SK-N-MC (cell line): ENCODE results near the gene CLCN7.

Source experiments
- DNase-seq: peaks from one replicate; pipeline ENCODE4 v3.0.0-alpha.2; 2011; ENCODE audit warnings: low read depth, low spot score
- H3K27ac ChIP-seq: fragments of 200-600 bp; sonication (generic); 2 replicates; pipeline ENCODE4 v1.5.1; 2016; ENCODE audit warnings: mixed run types
- H3K36me3 ChIP-seq: fragments of 200-600 bp; sonication (generic); 2 replicates; pipeline ENCODE4 v1.6.1; 2017; ENCODE audit warnings: antibody characterized with exemption, low read length, mixed read lengths; ENCODE audit not compliant: insufficient read depth
- H3K4me3 ChIP-seq: fragments of 200-600 bp; sonication (generic); 2 replicates; pipeline ENCODE4 v1.5.1; 2016
- H3K9ac ChIP-seq: fragments of 200-600 bp; sonication (generic); 2 replicates; pipeline ENCODE4 v1.8.0; 2017; ENCODE audit warnings: mixed run types, mixed read lengths; ENCODE audit not compliant: insufficient read length
- H3K9me3 ChIP-seq: fragments of 200-600 bp; sonication (generic); 2 replicates; pipeline ENCODE4 v1.6.1; 2017; ENCODE audit warnings: low read depth, mild to moderate bottlenecking, antibody characterized with exemption, low read length, moderate library complexity, mixed read lengths
- EZH2 ChIP-seq: fragments of 200-600 bp; sonication (generic); IDR thresholded peaks from one replicate; pipeline ENCODE4 v1.6.1; 2017; ENCODE audit warnings: antibody characterized with exemption
- FOXP2 ChIP-seq: optimal IDR thresholded peaks from 2 replicates; pipeline ENCODE3; 2011; ENCODE audit warnings: mild to moderate bottlenecking, moderate library complexity; ENCODE audit not compliant: insufficient read depth; ENCODE audit errors: extremely low read length, control extremely low read depth
- POLR2AphosphoS5 ChIP-seq: IDR thresholded peaks from 2 replicates; pipeline ENCODE4 v1.6.1; 2012; ENCODE audit warnings: mild to moderate bottlenecking, low read depth, low read length, borderline replicate concordance

The CLCN7 gene

DNA sequence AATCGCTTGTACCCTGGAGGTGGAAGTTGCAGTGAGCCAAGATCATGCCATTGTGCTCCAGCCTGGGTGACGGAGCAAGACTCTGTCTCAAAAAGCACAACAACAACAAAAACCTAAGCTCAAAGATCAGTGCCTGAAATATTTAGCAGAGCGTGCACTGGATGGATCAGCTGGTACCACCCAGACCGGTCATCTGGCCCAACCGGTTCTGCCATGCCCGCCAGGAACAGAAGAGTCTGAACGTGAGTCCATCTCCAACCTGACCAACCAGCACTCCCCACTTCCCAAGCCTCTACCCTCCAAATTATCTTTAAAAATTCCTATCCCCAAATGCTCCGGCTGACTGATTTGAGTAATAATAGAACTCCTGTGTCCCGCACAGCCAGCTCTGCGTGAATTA is 52.8 kb downstream of the CLCN7 start:
- no peak overlapping the region for H3K9ac ChIP-seq
- no peak for DNase-seq
- H3K4me3 ChIP-seq: no peak overlapping the region
- no peak for TF ChIP-seq FOXP2
- TF ChIP-seq POLR2AphosphoS5: no peak
- no peak for TF ChIP-seq EZH2
- H3K27ac ChIP-seq: no peak overlapping the region
- no peaks in the 10 kb centered on the region for H3K9me3 ChIP-seq
- no peaks in the 10 kb centered on the region for H3K36me3 ChIP-seq

- TF ChIP-seq EZH2: no peak
- TF ChIP-seq FOXP2: no peak
- no peak for TF ChIP-seq POLR2AphosphoS5
- no peaks in the 10 kb centered on the region for H3K36me3 ChIP-seq
- H3K9me3 ChIP-seq: no peaks in the 10 kb centered on the region
- peak overlapping the region; percentile 98 for H3K4me3 ChIP-seq
- peak overlapping the region; percentile 98 for H3K9ac ChIP-seq
- no peak for DNase-seq
- H3K27ac ChIP-seq: peak overlapping the region; percentile 81
Measured at GRCh38 chr16:1420111-1420539, 54.7 kb downstream of the CLCN7 start.

DNA sequence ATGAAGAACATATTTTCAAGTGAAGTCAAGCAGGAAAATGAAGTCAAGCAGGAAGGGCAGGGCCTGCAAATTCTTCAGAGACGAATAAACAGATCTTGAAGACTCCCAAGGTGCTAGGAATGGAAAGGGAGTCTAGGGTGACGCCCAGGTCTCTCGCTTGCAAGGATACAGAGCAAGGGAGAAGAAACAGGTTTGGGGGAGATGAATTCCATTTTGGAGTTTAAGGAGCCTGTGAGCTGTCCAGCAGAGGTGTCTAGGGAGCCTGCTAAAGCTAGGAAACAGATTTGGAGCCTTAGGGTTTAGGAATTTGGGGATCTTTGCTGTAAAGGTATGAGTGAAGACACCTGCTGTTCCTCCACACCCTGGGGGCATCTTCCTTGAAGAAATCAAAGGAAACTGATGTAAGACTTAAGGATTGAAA is 58.3 kb downstream of the CLCN7 start:
- Histone ChIP-seq H3K36me3 (no peaks in the 10 kb centered on the region), H3K4me3 (no peak overlapping the region), H3K9ac (no peak overlapping the region), H3K9me3 (no peaks in the 10 kb centered on the region), H3K27ac (peak overlapping the region; percentile 72)
- TF ChIP-seq POLR2AphosphoS5 (no peak), FOXP2 (no peak), EZH2 (no peak)
- DNase-seq: no peak

GRCh38 chr16:1414532-1415260 is 60.1 kb downstream of the CLCN7 start, which contains the start of gene UNKL:
Gene UNKL, minus strand, starts transcription at chr16:1414704. Its CDS starts 13 bp downstream, at chr16:1414691.
- Histone ChIP-seq H3K9ac (peak within 1 kb of the TSS; percentile 76), H3K27ac (no peak within 1 kb of the TSS)

DNA sequence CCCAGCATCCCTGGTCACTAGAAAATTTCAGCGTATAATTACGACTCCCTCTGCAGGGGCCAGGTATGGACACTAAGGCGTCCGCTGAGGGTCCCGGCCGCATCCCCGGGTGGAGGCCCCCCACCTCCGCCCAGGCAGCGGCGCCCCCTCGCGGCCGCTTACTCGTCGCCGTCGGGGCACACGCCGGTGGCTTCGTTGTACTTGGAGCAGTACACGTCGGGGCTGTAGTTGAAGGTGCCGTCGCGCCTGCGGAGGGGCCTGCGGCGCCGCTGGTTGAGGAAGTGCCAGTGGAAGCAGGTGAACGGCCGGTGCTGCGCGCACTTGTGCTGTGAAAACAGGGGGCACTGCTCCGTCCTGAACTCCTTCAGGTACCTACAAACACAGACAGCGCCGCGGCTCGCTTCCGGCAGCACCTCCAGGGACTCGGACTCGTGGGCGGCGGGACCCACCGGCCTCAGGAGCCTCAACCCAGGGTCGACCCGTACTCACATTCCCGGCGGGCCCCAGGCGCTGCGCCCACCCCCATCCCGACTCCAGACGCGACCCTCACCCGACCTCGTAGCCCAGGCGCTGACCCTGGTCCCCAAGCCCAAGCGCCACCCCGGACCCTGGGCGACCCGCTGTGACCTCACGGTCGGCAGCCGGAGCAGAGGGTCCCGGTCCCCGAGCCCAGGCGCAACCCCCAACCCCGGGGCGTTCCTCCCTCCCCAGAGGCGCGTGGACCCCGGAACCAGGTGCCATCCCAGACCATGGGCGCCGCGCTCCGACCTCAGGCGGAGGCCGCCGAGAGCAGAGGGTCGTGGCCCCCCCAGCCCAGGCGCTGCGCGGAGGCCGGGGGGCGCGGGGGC is 60.9 kb downstream of the CLCN7 start:
- no peak overlapping the region for H3K27ac ChIP-seq
- no peak for DNase-seq
- H3K36me3 ChIP-seq: no peaks in the 10 kb centered on the region
- TF ChIP-seq EZH2: no peak
- TF ChIP-seq FOXP2: no peak
- no peak for TF ChIP-seq POLR2AphosphoS5
- H3K9me3 ChIP-seq: no peaks in the 10 kb centered on the region
- peak overlapping the region; percentile 76 for H3K9ac ChIP-seq
- H3K4me3 ChIP-seq: peak overlapping the region; percentile 85

More at GRCh38 chr16:1414532-1415260, 60.1 kb downstream of the CLCN7 start, which contains the start of gene UNKL:
- no peaks in the 10 kb centered on the region for H3K36me3 ChIP-seq
- no peaks in the 10 kb centered on the region for H3K9me3 ChIP-seq
- H3K4me3 ChIP-seq: peak within 1 kb of the TSS; percentile 85
- DNase-seq: no peak
- TF ChIP-seq FOXP2 (no peak), EZH2 (no peak), POLR2AphosphoS5 (no peak)

DNA sequence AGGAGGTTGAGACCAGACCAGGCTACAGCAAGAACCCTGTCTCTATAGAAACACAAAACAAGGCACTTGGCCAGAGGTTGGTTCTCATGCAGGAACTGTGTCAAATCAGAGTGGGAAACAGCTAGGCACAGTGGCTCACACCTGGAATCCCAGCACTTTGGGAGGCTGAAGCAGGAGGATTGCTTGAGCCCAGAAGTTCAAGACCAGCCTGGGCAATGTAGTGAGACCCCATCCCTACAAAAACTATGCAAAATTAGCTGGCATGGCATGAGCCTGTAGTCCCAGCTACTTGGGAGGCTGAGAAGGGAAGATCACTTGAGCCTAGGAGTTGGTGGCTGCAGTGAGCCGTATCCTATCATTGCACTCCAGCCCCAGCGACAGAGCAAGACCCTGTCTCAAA is 62.0 kb downstream of the CLCN7 start:
- H3K27ac ChIP-seq: no peak overlapping the region
- no peak overlapping the region for H3K9ac ChIP-seq
- no peak overlapping the region for H3K4me3 ChIP-seq
- H3K36me3 ChIP-seq: no peaks in the 10 kb centered on the region
- DNase-seq: no peak
- H3K9me3 ChIP-seq: no peaks in the 10 kb centered on the region
- no peak for TF ChIP-seq POLR2AphosphoS5
- TF ChIP-seq FOXP2: no peak
- no peak for TF ChIP-seq EZH2

DNA sequence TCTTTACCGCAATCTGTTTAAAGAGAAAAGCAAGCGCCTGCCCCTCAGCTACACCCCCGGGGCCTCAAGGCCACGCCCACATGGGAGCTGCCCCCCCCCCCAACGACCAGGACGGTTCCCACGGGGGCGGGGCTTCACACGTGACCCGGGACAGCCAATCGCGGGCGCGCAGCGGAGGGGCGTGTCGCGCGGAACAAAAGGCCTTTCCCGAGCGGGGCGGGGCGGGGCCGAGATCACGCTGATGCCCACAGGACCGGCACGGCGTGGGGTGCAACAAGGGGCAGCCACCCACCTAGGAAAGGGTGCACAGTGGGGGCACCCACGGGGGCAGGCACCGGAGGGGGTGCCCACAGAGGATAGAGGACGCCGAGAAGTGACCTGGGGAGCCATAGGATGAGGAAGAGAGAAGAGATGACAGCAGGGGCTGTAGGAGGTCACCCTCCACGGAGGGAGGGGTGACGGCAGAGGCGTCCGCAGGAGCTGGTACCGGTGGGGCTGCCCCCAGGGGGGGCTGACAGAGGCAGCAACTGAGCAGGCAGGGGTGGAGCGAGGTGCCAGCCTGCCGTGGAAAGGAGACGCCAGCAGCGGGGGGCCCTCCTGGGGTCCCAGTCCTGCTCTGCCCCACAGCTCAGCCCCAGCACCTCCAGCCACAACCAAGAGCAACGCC is 66.5 kb downstream of the CLCN7 start:
- DNase-seq: peak; percentile 35
- Histone ChIP-seq H3K4me3 (peak overlapping the region; percentile 76), H3K36me3 (no peaks in the 10 kb centered on the region), H3K9me3 (no peaks in the 10 kb centered on the region), H3K27ac (no peak overlapping the region), H3K9ac (peak overlapping the region; percentile 54)
- TF ChIP-seq FOXP2 (no peak), POLR2AphosphoS5 (no peak; the same call in 1 of the 2 replicates), EZH2 (no peak)

DNA sequence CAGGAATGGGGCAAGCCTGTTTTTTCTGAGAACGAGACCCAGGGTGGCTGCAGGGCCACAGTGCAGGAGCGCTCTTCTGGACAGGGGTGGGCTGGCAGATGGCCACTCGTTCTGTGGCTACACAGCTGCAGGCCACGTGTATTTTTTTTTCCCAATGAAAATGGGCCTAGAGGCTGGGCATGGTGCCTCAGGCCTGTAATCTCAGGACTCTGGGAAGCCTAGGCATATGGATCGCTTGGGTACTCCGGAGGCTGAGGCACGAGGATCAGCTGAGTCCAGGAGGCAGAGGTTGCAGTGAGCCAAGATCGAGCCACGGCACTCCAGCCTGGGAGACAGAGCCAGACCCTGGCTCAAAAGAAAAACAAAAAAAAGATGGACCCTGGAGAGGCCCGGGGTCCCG is 67.1 kb downstream of the CLCN7 start:
- Histone ChIP-seq H3K4me3 (peak overlapping the region; percentile 76), H3K36me3 (no peaks in the 10 kb centered on the region), H3K9ac (peak overlapping the region; percentile 8), H3K27ac (no peak overlapping the region), H3K9me3 (no peaks in the 10 kb centered on the region)
- DNase-seq: no peak
- TF ChIP-seq EZH2 (no peak), POLR2AphosphoS5 (no peak), FOXP2 (no peak)
